Tibial nerve (tissue), 4 donors: ENCODE measurements around the gene ABCA4. TPM values are rescaled to one million over a fixed set of nuclear protein-coding genes. Genes with fewer than 3 reads are reported as not detected.

Experiments used
- DNase-seq, 2 donors: peaks; one replicate each; pipeline ENCODE4 v3.0.0-alpha.2; 2019; ENCODE audit warnings: low spot score in 2 of 2
- H3K27ac ChIP-seq, 4 donors: fragments of 200-600 bp; sonication (generic) in 3 of 4; one replicate each; pipeline ENCODE4 v1.5.1; 2017 to 2019; ENCODE audit warnings: mild to moderate bottlenecking in 1 of 4
- H3K27me3 ChIP-seq, 2 donors: fragments of 200-600 bp; sonication (generic) in 1 of 2; one replicate each; pipeline versions ENCODE4 v1.5.1 to v1.6.0; 2017 to 2019
- H3K36me3 ChIP-seq, 3 donors: fragments of 200-600 bp; sonication (generic); one replicate each; pipeline ENCODE4 v1.5.1; 2018 to 2019
- H3K4me1 ChIP-seq, 4 donors: fragments of 200-600 bp; sonication (generic) in 3 of 4; one replicate each; pipeline ENCODE4 v1.5.1; 2017 to 2019
- H3K4me3 ChIP-seq, 4 donors: fragments of 200-600 bp; sonication (generic) in 3 of 4; one replicate each; pipeline ENCODE4 v1.5.1; 2017 to 2019; ENCODE audit warnings: mild to moderate bottlenecking in 1 of 4, moderate library complexity in 1 of 4
- H3K9me3 ChIP-seq, 4 donors: fragments of 200-600 bp; sonication (generic) in 3 of 4; one replicate each; pipeline ENCODE4 v1.5.1; 2017 to 2019
- CTCF ChIP-seq, 5 experiments: fragments of 200-600 bp in 3 of 5; fragments of 450-650 bp in 2 of 5; sonication (generic) in 3 of 5; IDR thresholded peaks; one replicate each; pipeline ENCODE4 v1.5.1; 2016 to 2019; ENCODE audit warnings: antibody characterized with exemption in 5 of 5, mild to moderate bottlenecking in 3 of 5, moderate library complexity in 2 of 5
- EP300 ChIP-seq, 2 donors: sonication (generic); formaldehyde crosslinking; IDR thresholded peaks; one replicate each; pipeline ENCODE4 v1.6.1; 2017; ENCODE audit warnings: antibody characterized with exemption in 2 of 2, mild to moderate bottlenecking in 1 of 2
- POLR2A ChIP-seq, 2 donors: fragments of 450-650 bp; IDR thresholded peaks; one replicate each; pipeline ENCODE4 v1.6.1; 2017; ENCODE audit warnings: antibody characterized with exemption in 2 of 2, mild to moderate bottlenecking in 2 of 2, moderate library complexity in 2 of 2
- WGBS, 2 donors: methylation state at CpG; one replicate each; pipeline ENCODE4 v1.1.5; 2018; 5-methylcytosine and 5-hydroxymethylcytosine counted together
- total RNA-seq, 4 donors: library from RNA; depleted of rRNA; stranded (reverse); fragments of >200 nt; gene quantifications; one replicate each; pipeline ENCODE4 v1.1.0, GENCODE V29; 2016

Gene ABCA4
- total RNA-seq, 4 donors from 2014 or later, result 0.20 to 0.21 TPM; not detected in 2

GRCh38 chr1:94111879-94112278 lies 9.1 kb downstream of the ABCA4 start:
- Histone ChIP-seq H3K4me1 (peaks cover 0 to 21% (median 0%) of the 10 kb centered on the region in 4 donors), H3K4me3 (no peak overlapping the region), H3K27me3 (no peaks in the 10 kb centered on the region), H3K36me3 (no peaks in the 10 kb centered on the region), H3K9me3 (no peaks in the 10 kb centered on the region), H3K27ac (no peak overlapping the region)
- TF ChIP-seq EP300 (IDR thresholded peaks at IDR 0.05), result no peak
- TF ChIP-seq POLR2A (IDR thresholded peaks at IDR 0.05), result no peak
- TF ChIP-seq CTCF (IDR thresholded peaks at IDR 0.05), result no peak
- 82 to 85% methylated on average over 9 of the region's 9 CpGs for whole genome bisulfite sequencing, 2 donors
- no peak for DNase-seq

- no peaks in the 10 kb centered on the region for H3K36me3 ChIP-seq
- no peaks in the 10 kb centered on the region for H3K9me3 ChIP-seq
- no peak overlapping the region for H3K4me3 ChIP-seq
- H3K27ac ChIP-seq, result no peak overlapping the region
- peaks cover 0 to 14% (median 0%) of the 10 kb centered on the region in 4 donors for H3K4me1 ChIP-seq
- H3K27me3 ChIP-seq, result no peaks in the 10 kb centered on the region
- no peak for DNase-seq
- TF ChIP-seq CTCF (IDR thresholded peaks at IDR 0.05) (no peak), EP300 (IDR thresholded peaks at IDR 0.05) (no peak), POLR2A (IDR thresholded peaks at IDR 0.05) (no peak)
- 73 to 76% methylated on average over 10 of the region's 10 CpGs for WGBS, 2 donors
These were observed 9.8 kb downstream of the ABCA4 start for GRCh38 chr1:94110946-94111740.

- WGBS, 2 donors, result 81 to 83% methylated on average over 4 of the region's 4 CpGs
- Histone ChIP-seq H3K4me3 (no peak overlapping the region), H3K9me3 (no peaks in the 10 kb centered on the region), H3K27ac (no peak overlapping the region), H3K4me1 (peaks cover 0 to 19% (median 0%) of the 10 kb centered on the region in 4 donors), H3K27me3 (no peaks in the 10 kb centered on the region), H3K36me3 (no peaks in the 10 kb centered on the region)
- TF ChIP-seq POLR2A (IDR thresholded peaks at IDR 0.05) (no peak), EP300 (IDR thresholded peaks at IDR 0.05) (no peak), CTCF (IDR thresholded peaks at IDR 0.05) (no peak)
- DNase-seq, result no peak
These were observed 10.8 kb downstream of the ABCA4 start for GRCh38 chr1:94110021-94110761.

- Histone ChIP-seq H3K9me3 (no peaks in the 10 kb centered on the region), H3K4me1 (peaks cover 0 to 20% (median 0%) of the 10 kb centered on the region in 4 donors), H3K36me3 (no peaks in the 10 kb centered on the region), H3K4me3 (no peak overlapping the region), H3K27me3 (peaks cover 0 to 2% of the 10 kb centered on the region in 2 donors), H3K27ac (no peak overlapping the region)
- WGBS, 2 donors, result 62 to 70% methylated on average over 4 of the region's 4 CpGs
- no peak for DNase-seq
- TF ChIP-seq POLR2A (IDR thresholded peaks at IDR 0.05) (no peak), CTCF (IDR thresholded peaks at IDR 0.05) (no peak), EP300 (IDR thresholded peaks at IDR 0.05) (no peak)
These were observed 11.5 kb downstream of the ABCA4 start for GRCh38 chr1:94109478-94109877.

GRCh38 chr1:94107141-94107540 lies 13.8 kb downstream of the ABCA4 start:
- no peaks in the 10 kb centered on the region for H3K36me3 ChIP-seq
- no peak overlapping the region for H3K4me3 ChIP-seq
- H3K27me3 ChIP-seq, result peaks cover 0 to 2% of the 10 kb centered on the region in 2 donors
- no peak for DNase-seq
- H3K27ac ChIP-seq, result no peak overlapping the region
- TF ChIP-seq POLR2A (IDR thresholded peaks at IDR 0.05) (no peak), CTCF (IDR thresholded peaks at IDR 0.05) (no peak), EP300 (IDR thresholded peaks at IDR 0.05) (no peak)
- peaks cover 0 to 20% (median 0%) of the 10 kb centered on the region in 4 donors for H3K4me1 ChIP-seq
- 82 to 91% methylated on average over 6 of the region's 6 CpGs for WGBS, 2 donors
- H3K9me3 ChIP-seq, result no peaks in the 10 kb centered on the region
